Lower leg skin (tissue), 4 donors: ENCODE measurements around the gene NOL3. TPM values are rescaled to one million over a fixed set of nuclear protein-coding genes. Genes with fewer than 3 reads are reported as not detected.

Source experiments
- DNase-seq, 2 donors: peaks; one replicate each; pipeline ENCODE4 v3.0.0-alpha.2; 2019; ENCODE audit warnings: low spot score in 2 of 2
- H3K4me3 ChIP-seq: fragments of 200-600 bp; sonication (generic); 2 replicates; pipeline ENCODE4 v1.5.1; 2017; ENCODE audit warnings: mild to moderate bottlenecking, low read depth; ENCODE audit not compliant: poor library complexity, severe bottlenecking
- CTCF ChIP-seq, 3 donors: fragments of 450-650 bp; IDR thresholded peaks; one replicate each; pipeline ENCODE4 v1.5.1; 2016; ENCODE audit warnings: antibody characterized with exemption in 3 of 3, mild to moderate bottlenecking in 3 of 3, moderate library complexity in 2 of 3
- POLR2A ChIP-seq, 2 donors: fragments of 450-650 bp; IDR thresholded peaks; one replicate each; pipeline ENCODE4 v1.6.1; 2016 to 2017; ENCODE audit warnings: antibody characterized with exemption in 2 of 2, mild to moderate bottlenecking in 1 of 2, moderate library complexity in 1 of 2
- WGBS, 2 donors: methylation state at CpG; one replicate each; pipeline ENCODE4 v1.1.5; 2018; 5-methylcytosine and 5-hydroxymethylcytosine counted together
- intact Hi-C: fragments of 100-400 bp; cut with DNase I; formaldehyde crosslinking; loops from one replicate; pipeline ENCODE4 v1.15.0; 2023; ENCODE audit warnings: low total_unique reads
- total RNA-seq, 4 donors: library from RNA; depleted of rRNA; stranded (reverse); fragments of >200 nt; gene quantifications; one replicate each; pipeline ENCODE4 v1.1.0, GENCODE V29; 2016

Gene NOL3
- total RNA-seq, 4 donors from 2014 or later, result 84.3 to 139 (median 115) TPM

- TF ChIP-seq CTCF (IDR thresholded peaks at IDR 0.05), result no peak
- TF ChIP-seq POLR2A (IDR thresholded peaks at IDR 0.05), result no peak
- intact Hi-C loops, result no loop called here
- H3K4me3 ChIP-seq, result no peak overlapping the region
- 72 to 75% methylated on average over 4 of the region's 4 CpGs for WGBS, 2 donors
- DNase-seq, result no peak
These were observed 22.7 kb upstream of the NOL3 start for GRCh38 chr16:67147437-67148140.

GRCh38 chr16:67148221-67148620 is 22.1 kb upstream of the NOL3 start:
- intact Hi-C loops, result no loop called here
- DNase-seq, result no peak
- 87 to 96% methylated on average over 2 of the region's 2 CpGs for WGBS, 2 donors
- no peak for TF ChIP-seq POLR2A (IDR thresholded peaks at IDR 0.05)
- no peak for TF ChIP-seq CTCF (IDR thresholded peaks at IDR 0.05)
- H3K4me3 ChIP-seq, result no peak overlapping the region

- intact Hi-C loops, result no loop called here
- no peak overlapping the region for H3K4me3 ChIP-seq
- 79 to 85% methylated on average over 9 to 10 of the region's 11 CpGs for WGBS, 2 donors
- TF ChIP-seq POLR2A (IDR thresholded peaks at IDR 0.05), result no peak
- no peak for TF ChIP-seq CTCF (IDR thresholded peaks at IDR 0.05)
- no peak for DNase-seq
These were observed 21.6 kb upstream of the NOL3 start for GRCh38 chr16:67148656-67149275.

- intact Hi-C loops, result no loop called here
- 82% methylated on average over 71 to 74 of the region's 77 CpGs for WGBS, 2 donors
- DNase-seq, result peak in 1 of 2 donors; percentile 86
- no peak for TF ChIP-seq POLR2A (IDR thresholded peaks at IDR 0.05)
- no peak overlapping the region for H3K4me3 ChIP-seq
These were observed 20.9 kb upstream of the NOL3 start for GRCh38 chr16:67149276-67150046.

GRCh38 chr16:67150047-67150832 is 20.1 kb upstream of the NOL3 start:
- intact Hi-C loops, result no loop called here
- 4 to 11% methylated on average over 13 to 32 of the region's 94 CpGs for WGBS, 2 donors
- DNase-seq, result peak in 1 of 2 donors; percentile 89
- peak overlapping the region; percentile 55 for H3K4me3 ChIP-seq
- no peak for TF ChIP-seq CTCF (IDR thresholded peaks at IDR 0.05)
- no peak for TF ChIP-seq POLR2A (IDR thresholded peaks at IDR 0.05)
